GM12873 (cell line): Measurements from ENCODE around the gene TMED7.

Source experiments
- TF ChIP-seq, protein P1 (sequence below): IDR thresholded peaks from 2 replicates; pipeline ENCODE4 v1.5.1; 2012; ENCODE audit warnings: low read depth, mild to moderate bottlenecking, moderate library complexity, low read length, control low read depth; ENCODE audit not compliant: insufficient read depth; ENCODE audit errors: missing control alignments

Gene TMED7

DNA sequence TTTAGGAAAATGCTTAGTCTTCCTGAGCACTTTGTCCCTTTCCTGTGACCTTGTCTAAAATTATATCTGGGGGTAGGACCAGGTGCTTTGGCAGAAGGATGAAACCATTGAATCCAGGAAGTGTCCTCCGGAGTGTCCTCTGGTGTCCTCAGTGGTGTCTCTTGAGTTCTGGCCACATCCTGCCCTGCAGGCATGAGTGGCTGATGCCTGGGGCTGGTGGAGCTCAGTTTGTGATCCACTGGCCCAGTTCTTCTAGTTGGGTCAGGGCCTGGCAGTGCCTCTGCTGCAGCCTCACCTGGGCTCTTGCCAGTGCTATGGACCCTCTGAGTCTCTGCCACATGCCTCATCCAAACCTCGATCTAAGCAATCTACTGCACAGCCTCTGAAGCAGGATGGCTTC lies 14.4 kb upstream of the TMED7 start:
- TF ChIP-seq, protein P1, sequence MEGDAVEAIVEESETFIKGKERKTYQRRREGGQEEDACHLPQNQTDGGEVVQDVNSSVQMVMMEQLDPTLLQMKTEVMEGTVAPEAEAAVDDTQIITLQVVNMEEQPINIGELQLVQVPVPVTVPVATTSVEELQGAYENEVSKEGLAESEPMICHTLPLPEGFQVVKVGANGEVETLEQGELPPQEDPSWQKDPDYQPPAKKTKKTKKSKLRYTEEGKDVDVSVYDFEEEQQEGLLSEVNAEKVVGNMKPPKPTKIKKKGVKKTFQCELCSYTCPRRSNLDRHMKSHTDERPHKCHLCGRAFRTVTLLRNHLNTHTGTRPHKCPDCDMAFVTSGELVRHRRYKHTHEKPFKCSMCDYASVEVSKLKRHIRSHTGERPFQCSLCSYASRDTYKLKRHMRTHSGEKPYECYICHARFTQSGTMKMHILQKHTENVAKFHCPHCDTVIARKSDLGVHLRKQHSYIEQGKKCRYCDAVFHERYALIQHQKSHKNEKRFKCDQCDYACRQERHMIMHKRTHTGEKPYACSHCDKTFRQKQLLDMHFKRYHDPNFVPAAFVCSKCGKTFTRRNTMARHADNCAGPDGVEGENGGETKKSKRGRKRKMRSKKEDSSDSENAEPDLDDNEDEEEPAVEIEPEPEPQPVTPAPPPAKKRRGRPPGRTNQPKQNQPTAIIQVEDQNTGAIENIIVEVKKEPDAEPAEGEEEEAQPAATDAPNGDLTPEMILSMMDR: no peak

DNA sequence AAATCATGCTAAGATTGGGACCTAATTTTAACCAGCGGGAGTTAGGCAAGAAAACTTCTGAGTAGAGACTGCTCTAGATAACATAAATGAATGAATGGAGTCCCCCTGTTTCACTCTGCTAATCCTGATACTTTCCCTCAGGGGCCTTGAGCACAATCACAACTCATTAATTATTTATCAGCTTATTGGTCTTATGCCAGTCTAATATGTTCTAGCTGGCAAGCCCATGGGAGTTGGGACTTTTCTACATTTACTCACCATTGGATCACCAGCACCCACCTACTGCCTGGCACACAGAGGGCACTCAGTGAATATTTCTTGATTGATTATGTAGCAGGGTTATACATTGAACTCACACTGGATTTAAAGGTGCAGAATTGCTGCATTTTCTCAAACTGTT lies 13.5 kb upstream of the TMED7 start:
- TF ChIP-seq, protein P1: no peak

DNA sequence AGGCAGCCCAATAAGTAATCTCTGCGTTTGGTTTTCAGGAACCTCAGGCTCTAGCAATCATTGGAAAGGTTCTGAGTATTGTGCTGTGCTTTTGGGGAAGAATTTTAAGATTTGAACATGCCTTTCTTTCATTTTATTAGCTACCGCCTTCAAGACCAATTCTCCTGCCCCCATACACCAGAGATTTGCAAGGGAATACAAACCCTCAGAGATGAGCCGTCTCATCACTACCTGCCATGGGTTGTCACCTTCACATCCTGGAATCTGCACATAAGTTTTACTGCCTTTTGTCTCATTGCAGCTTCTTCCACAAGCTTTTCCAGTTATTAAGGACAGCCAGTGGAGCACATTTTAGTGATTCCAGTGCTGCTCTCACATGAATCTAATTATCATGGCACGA lies 11.7 kb upstream of the TMED7 start:
- TF ChIP-seq, protein P1: no peak

DNA sequence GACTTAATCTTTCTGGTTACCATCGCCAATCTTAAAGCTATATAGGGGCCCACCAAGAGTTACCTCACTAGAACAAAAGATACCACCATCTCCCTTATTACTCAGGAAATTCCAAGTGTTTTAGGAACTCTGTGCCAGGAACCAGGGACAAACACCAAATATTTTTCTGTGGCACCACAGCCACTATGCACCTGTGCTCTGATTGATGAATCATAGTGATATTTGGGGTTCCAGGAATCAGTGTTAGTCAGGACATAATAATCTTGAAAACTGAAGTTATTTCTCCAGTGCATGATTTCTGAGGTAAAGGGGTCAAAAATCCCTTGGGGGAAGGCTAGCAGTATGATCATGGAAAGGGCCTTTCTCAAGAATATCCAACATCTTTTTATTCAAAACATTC lies 10.2 kb upstream of the TMED7 start:
- TF ChIP-seq, protein P1: no peak

DNA sequence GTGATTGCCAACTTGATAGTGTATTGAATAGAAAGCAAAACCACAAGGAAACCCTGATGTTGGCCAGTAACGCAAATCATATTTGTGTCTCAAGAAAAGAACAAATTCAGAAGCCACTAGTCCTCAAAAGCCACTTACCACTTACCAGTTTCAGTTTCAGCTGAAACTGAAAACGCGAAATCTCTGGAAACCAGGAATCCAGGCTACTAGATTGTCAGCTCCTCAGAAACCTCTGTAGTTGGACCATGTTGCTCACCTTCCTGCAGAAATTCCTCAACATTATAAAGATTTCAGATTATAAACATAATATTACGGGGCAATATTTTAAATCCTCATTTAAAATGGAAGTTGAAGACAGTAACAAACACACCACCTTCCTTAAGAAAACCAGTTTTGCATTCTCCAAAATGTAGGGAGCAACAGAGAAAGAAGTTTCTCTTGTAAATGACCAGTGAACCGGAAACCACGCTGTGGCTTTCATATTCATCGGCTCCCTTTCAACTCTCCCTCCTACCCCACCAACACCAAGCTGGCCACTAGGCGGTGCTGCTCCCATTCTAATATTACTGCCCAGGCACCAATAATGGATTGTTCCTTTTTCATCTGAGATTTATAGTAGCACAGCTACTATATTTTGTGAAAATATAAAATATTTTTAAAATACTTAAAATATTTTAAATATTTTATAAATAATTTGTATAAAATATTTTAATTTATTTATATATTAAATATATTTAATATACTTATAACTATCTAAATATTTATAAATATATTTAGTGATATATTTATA lies 8.7 kb upstream of the TMED7 start:
- TF ChIP-seq, protein P1: peak; percentile 83

DNA sequence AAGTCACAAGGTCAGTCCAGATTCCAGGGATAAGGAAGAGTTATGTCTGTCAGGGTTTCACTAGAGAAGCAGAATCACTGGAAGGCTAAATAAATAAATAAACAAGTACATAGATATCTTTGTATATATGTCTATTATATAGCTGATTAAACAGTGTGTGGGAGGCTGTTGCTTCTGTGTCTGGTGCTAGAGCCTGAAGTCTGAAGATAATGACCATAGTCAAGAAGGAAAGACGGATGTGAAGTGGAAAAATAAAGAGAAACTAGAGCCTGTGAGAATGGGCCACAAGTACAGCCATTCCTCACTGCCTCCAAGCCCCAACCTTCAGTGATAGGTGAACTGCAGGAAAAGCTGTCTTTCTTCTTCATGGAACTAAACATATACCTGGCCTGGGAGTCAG lies 4.1 kb upstream of the TMED7 start:
- TF ChIP-seq, protein P1: no peak

DNA sequence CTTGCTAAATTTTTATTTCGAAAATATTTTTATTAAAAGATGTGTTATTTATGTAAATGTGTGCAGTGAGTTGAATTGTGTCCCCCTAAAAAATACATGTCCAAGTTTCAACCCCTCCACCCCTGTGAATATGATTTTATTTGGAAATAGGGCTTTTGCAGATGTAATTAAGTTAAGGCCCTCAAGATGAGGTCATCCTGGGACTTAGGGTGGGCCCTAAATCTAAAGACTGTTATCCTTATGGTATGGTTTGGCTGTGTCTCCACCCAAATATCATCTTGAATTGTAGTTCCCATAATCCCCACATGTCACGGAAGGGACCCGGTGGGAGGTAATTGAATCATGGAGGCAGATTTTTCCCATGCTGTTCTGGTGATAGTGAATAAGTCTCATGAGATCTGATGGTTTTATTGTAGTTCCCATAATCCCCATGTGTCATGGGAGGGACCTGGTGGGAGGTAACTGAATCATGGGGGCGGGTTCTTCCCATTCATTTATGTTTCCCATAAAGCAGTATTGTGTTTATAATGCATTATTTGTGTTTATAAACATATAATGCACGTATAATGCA lies 1.5 kb upstream of the TMED7 start:
- TF ChIP-seq, protein P1: no peak
